Measurements from ENCODE around the gene C16orf96. TPM values are rescaled to one million over a fixed set of nuclear protein-coding genes. Genes with fewer than 3 reads are reported as not detected.

Gene C16orf96
- total and polyA plus RNA-seq, 2 of the 8 experiments (the other 6 are each of a cell fraction or from before 2014, with no cell fraction given), result 1.0 to 1.3 TPM

DNA sequence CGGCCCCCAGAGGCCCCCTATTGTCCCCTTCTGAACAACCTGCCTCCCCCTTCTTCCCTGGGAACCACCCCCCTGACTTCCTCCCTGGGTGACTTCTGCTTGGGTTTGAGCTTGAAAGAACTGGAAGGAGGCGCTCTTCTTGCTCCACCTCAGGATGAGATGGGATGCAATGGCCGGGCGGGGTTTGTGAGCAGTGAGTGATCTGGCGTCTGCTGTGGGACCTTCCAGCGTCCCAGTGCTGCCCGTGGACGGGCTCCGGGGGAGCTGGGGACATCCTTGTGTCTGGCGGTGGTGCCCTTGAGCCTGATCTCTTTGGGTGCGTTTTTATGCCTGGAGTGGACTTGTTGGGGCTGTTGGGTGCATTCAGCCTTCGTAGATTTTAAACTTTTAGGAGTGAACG, 80.1 kb downstream of the C16orf96 start:
- no peak overlapping the region for H3K23ac ChIP-seq (ENCODE audit: insufficient read length)
- H3K4me1 ChIP-seq (replicated peaks in 1 of 4; ENCODE audit: control insufficient read depth in 3 of 4, insufficient read depth in 4 of 4, low read length in 3 of 4), result no peaks in the 10 kb centered on the region; a peak in 1 of 7 replicates
- H2AFZ ChIP-seq (ENCODE audit: low read length), result no peak overlapping the region
- H3K56ac ChIP-seq (replicated peaks; ENCODE audit: insufficient read length, low read depth, low read length), result no peak overlapping the region
- H3K23me2 ChIP-seq (ENCODE audit: low read depth, low read length), result no peaks in the 10 kb centered on the region
- H4K20me1 ChIP-seq (replicated peaks in 1 of 2; ENCODE audit: control insufficient read depth in 1 of 2, insufficient read depth in 2 of 2, low read length in 2 of 2), result peaks cover 8 to 24% of the 10 kb centered on the region in 2 experiments
- no peak for FAIRE-seq
- no peak overlapping the region for H3K4me3 ChIP-seq (ENCODE audit: extremely low read depth in 1 of 4, insufficient read depth in 2 of 4, low read depth in 3 of 4, low read length in 4 of 4)
- H4K8ac ChIP-seq (ENCODE audit: extremely low read depth, insufficient read depth, low read length), result no peak overlapping the region
- no peak overlapping the region for H3K27ac ChIP-seq (ENCODE audit: low read depth, low read length)
- WGBS, 2 experiments (ENCODE audit: extremely low coverage in 1 of 2, insufficient coverage in 1 of 2, insufficient read length in 1 of 2, insufficient replicate concordance in 2 of 2, low coverage in 1 of 2, low lambda C conversion rate in 2 of 2, missing lambda C conversion rate in 1 of 2), result 93% methylated on average over 13 of the region's 13 CpGs; no CpG with 5 or more reads in 1 of the 2 experiments
- H2AK5ac ChIP-seq (ENCODE audit: low read depth, low read length), result no peak overlapping the region
- H2BK20ac ChIP-seq (ENCODE audit: low read length), result no peak overlapping the region
- no peak overlapping the region for H2BK5ac ChIP-seq (ENCODE audit: low read depth, low read length)
- no peak for DNase-seq (ENCODE audit: low read depth in 1 of 2, low spot score in 2 of 2)
- no peak overlapping the region for H4K91ac ChIP-seq (replicated peaks; ENCODE audit: insufficient read length, low read length)
- no peak overlapping the region for H3K4ac ChIP-seq (replicated peaks; ENCODE audit: insufficient read length, low read depth, low read length)
- no peak overlapping the region for H4K5ac ChIP-seq (ENCODE audit: insufficient read length, low read depth, low read length)
- H3K27me3 ChIP-seq (replicated peaks in 1 of 4; ENCODE audit: control insufficient read depth in 3 of 4, extremely low read depth in 1 of 4, insufficient read depth in 3 of 4, low read length in 3 of 4), result no peaks in the 10 kb centered on the region; a peak in 1 of 7 replicates
- POLR2A ChIA-PET (ENCODE audit: partially characterized antibody), result interaction anchor here (1.0 kb wide), 1 partner anchor 11 kb away, joined by 6 read pairs; the partner anchor contains the start of gene MGRN1
- no peak overlapping the region for H3K9ac ChIP-seq (replicated peaks in 1 of 4; ENCODE audit: extremely low read depth in 1 of 4, low read depth in 3 of 4, low read length in 3 of 4)
- H3K79me1 ChIP-seq (ENCODE audit: low read depth, low read length), result peaks cover 26% of the 10 kb centered on the region
- peaks cover 0 to 79% of the 10 kb centered on the region in 2 experiments; a peak in 3 of 4 replicates for H3K79me2 ChIP-seq (ENCODE audit: control insufficient read depth in 1 of 2, insufficient read depth in 2 of 2, low read length in 2 of 2)
- no peak overlapping the region for H3K4me2 ChIP-seq (ENCODE audit: insufficient read depth in 1 of 2, low read depth in 2 of 2, low read length in 2 of 2)
- CTCF ChIA-PET (ENCODE audit: partially characterized antibody), result interaction anchor here (0.6 to 7.4 kb wide), 9 partner anchors 10 to 133 kb away, joined by 3 to 49 read pairs (median 3); no protein-coding TSS in a partner anchor
- H3K14ac ChIP-seq (ENCODE audit: insufficient read length), result no peak overlapping the region
- no peaks in the 10 kb centered on the region for H3K9me3 ChIP-seq (ENCODE audit: insufficient read depth in 2 of 2, low read depth in 1 of 2, low read length in 1 of 2)
- H2BK120ac ChIP-seq (replicated peaks; ENCODE audit: low read depth, low read length), result no peak overlapping the region
- peaks cover 0 to 6% (median under 1%) of the 10 kb centered on the region in 4 experiments; a peak in 2 of 8 replicates for H3K36me3 ChIP-seq (ENCODE audit: control insufficient read depth in 2 of 4, insufficient read depth in 4 of 4, low read length in 3 of 4)
- no peak overlapping the region for H3K18ac ChIP-seq (ENCODE audit: extremely low read depth, low read length)
- H2BK15ac ChIP-seq (ENCODE audit: low read length), result no peak overlapping the region
- H2BK12ac ChIP-seq (ENCODE audit: low read depth, low read length), result no peak overlapping the region
- no peak for TF ChIP-seq KDM4A (IDR thresholded peaks at IDR 0.05; ENCODE audit: low read depth, low read length, severe bottlenecking)
- no peak for TF ChIP-seq TAF7 (optimal IDR thresholded peaks at IDR 0.05; ENCODE audit: borderline replicate concordance, low read depth, low read length)

All from H1 (cell line).